Esophagus squamous epithelium (tissue), 4 donors: ENCODE data around the gene UBE2K.

Experiments used
- CTCF ChIP-seq, 6 experiments: fragments of 450-650 bp in 4 of 6; fragments of 200-600 bp in 2 of 6; sonication (generic) in 2 of 6; IDR thresholded peaks; one replicate each; pipeline ENCODE4 v1.5.1; 2016 to 2019; ENCODE audit warnings: antibody characterized with exemption in 6 of 6, mild to moderate bottlenecking in 4 of 6, moderate library complexity in 4 of 6
- POLR2A ChIP-seq, 4 donors: fragments of 450-650 bp; IDR thresholded peaks; one replicate each; pipeline ENCODE4 v1.6.1; 2017; ENCODE audit warnings: antibody characterized with exemption in 4 of 4, mild to moderate bottlenecking in 4 of 4, moderate library complexity in 3 of 4

DNA sequence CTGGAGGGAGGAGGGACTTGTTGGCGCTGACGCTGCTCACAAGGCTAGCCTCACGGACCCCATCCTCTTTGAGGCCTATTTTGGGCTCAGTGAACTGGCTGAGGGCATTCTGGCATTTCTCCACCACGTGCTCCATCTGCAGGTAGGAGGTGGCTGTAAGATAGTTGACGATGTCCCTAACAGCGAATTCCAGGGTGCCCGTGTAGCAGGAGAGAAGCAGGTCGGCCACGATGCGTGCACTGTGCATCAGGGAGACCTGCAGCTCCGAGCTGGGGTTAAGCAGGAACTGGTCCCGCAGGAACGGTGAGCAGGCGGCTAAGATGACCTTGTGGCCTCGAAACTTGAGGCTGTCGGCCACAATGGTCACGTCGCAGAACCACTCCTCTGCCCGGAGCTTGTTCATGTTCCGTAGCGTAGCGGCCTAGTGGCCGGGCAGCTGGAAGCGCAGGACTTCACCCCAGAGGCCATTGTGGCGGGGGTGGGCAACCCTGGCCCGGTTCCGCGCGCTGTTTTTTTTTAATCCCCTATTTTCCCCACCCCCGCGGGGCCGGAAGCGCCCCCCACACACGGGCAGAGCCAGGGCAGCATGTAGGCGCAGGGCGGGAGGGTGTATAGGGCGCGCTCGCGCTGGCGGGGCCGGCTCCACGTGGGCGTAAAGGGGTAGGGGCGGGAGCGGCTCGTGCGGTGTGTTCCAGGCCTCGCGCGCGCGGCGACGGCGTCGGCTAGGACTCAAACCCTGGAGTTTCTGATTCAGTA is 73.2 kb downstream of the UBE2K start:
- TF ChIP-seq CTCF (IDR thresholded peaks at IDR 0.05) = no peak
- no peak for TF ChIP-seq POLR2A (IDR thresholded peaks at IDR 0.05)
